Muscle layer of duodenum (tissue), 2 donors: ENCODE results near the gene HSH2D.

ENCODE experiments used
- H3K27ac ChIP-seq: one replicate; pipeline ENCODE4 v1.7.0; 2013; ENCODE audit warnings: mild to moderate bottlenecking, low read length
- H3K27me3 ChIP-seq: one replicate; pipeline ENCODE4 v1.7.0; 2013; ENCODE audit warnings: low read depth, mild to moderate bottlenecking, control low read depth, low read length
- H3K36me3 ChIP-seq, 2 donors: one replicate each; pipeline ENCODE4 v1.7.0; 2013; ENCODE audit warnings: low read length in 2 of 2, control low read depth in 1 of 2, mild to moderate bottlenecking in 1 of 2; ENCODE audit not compliant: insufficient read depth in 2 of 2, control insufficient read depth in 1 of 2
- H3K4me1 ChIP-seq, 2 donors: one replicate each; pipeline ENCODE4 v1.7.0; 2013; ENCODE audit warnings: low read length in 2 of 2, mild to moderate bottlenecking in 2 of 2, control low read depth in 1 of 2, moderate library complexity in 1 of 2; ENCODE audit not compliant: insufficient read depth in 2 of 2, control insufficient read depth in 1 of 2
- H3K4me3 ChIP-seq, 2 donors: one replicate each; pipeline ENCODE4 v1.7.0; 2013; ENCODE audit warnings: low read length in 2 of 2, low read depth in 1 of 2, mild to moderate bottlenecking in 1 of 2
- H3K9me3 ChIP-seq, 2 donors: one replicate each; pipeline ENCODE4 v1.7.0; 2013; ENCODE audit warnings: low read length in 2 of 2, control low read depth in 1 of 2, mild to moderate bottlenecking in 1 of 2; ENCODE audit not compliant: control insufficient read depth in 1 of 2
- donor health status: healthy.

The HSH2D gene

GRCh38 chr19:16207490-16208025, 64.1 kb downstream of the HSH2D start:
- Histone ChIP-seq H3K4me1 (peaks cover 0 to 10% of the 10 kb centered on the region in 2 donors), H3K4me3 (no peak overlapping the region), H3K9me3 (no peaks in the 10 kb centered on the region), H3K36me3 (peaks cover 45 to 87% of the 10 kb centered on the region in 2 donors), H3K27me3 (no peaks in the 10 kb centered on the region), H3K27ac (no peak overlapping the region)
